Skin epidermis (tissue), 12 donors: ENCODE data around the gene PTPN5.
A peak's percentile ranks its signal among the peaks of the same experiment; 100 is the strongest.

Experiments used
- H3K27ac ChIP-seq, 21 experiments: fragments of 200-600 bp; sonication (generic) in 11 of 21; one replicate each; pipeline ENCODE4 v1.5.0; 2020; ENCODE audit warnings: mild to moderate bottlenecking in 3 of 21, inconsistent platforms in 2 of 21, moderate library complexity in 2 of 21
- H3K4me3 ChIP-seq, 7 experiments: fragments of 200-600 bp; sonication (generic) in 2 of 7; one replicate each; pipeline ENCODE4 v1.5.0; 2020; ENCODE audit warnings: inconsistent platforms in 2 of 7, mild to moderate bottlenecking in 2 of 7, moderate library complexity in 1 of 7

The PTPN5 gene

GRCh38 chr11:18720091-18720807 is 71.3 kb downstream of the PTPN5 start:
- peak overlapping the region in 6 of 21 experiments; percentile 22 to 71 (median 56) for H3K27ac ChIP-seq
- peak overlapping the region in 2 of 7 experiments; percentile 52 to 59 for H3K4me3 ChIP-seq

GRCh38 chr11:18715476-18715875 is 76.1 kb downstream of the PTPN5 start:
- Histone ChIP-seq H3K27ac (no peak overlapping the region), H3K4me3 (no peak overlapping the region)

- no peak overlapping the region for H3K4me3 ChIP-seq
- H3K27ac ChIP-seq: no peak overlapping the region
Observed at GRCh38 chr11:18714443-18714780, 77.2 kb downstream of the PTPN5 start.

GRCh38 chr11:18713646-18714442 is 77.8 kb downstream of the PTPN5 start:
- no peak overlapping the region for H3K27ac ChIP-seq
- H3K4me3 ChIP-seq: no peak overlapping the region

- Histone ChIP-seq H3K4me3 (no peak overlapping the region), H3K27ac (no peak overlapping the region)
Observed at GRCh38 chr11:18710545-18710944, 81.1 kb downstream of the PTPN5 start.

- Histone ChIP-seq H3K4me3 (no peak overlapping the region), H3K27ac (no peak overlapping the region)
Observed at GRCh38 chr11:18709414-18709813, 82.2 kb downstream of the PTPN5 start.

- no peak overlapping the region for H3K4me3 ChIP-seq
Observed at GRCh38 chr11:18707811-18708340, 83.7 kb downstream of the PTPN5 start.

GRCh38 chr11:18706330-18707243 is 85.0 kb downstream of the PTPN5 start:
- Histone ChIP-seq H3K27ac (peak overlapping the region in 19 of 21 experiments; percentile 28 to 83 (median 73)), H3K4me3 (peak overlapping the region; percentile 28 to 62 (median 43))

More at GRCh38 chr11:18707811-18708340, 83.7 kb downstream of the PTPN5 start:
- H3K27ac ChIP-seq: no peak overlapping the region

GRCh38 chr11:18705651-18706281 is 85.8 kb downstream of the PTPN5 start:
- Histone ChIP-seq H3K4me3 (peak overlapping the region; percentile 28 to 62 (median 43)), H3K27ac (peak overlapping the region in 19 of 21 experiments; percentile 28 to 83 (median 73))

- H3K27ac ChIP-seq: no peak overlapping the region
- no peak overlapping the region for H3K4me3 ChIP-seq
Observed at GRCh38 chr11:18704698-18705097, 86.9 kb downstream of the PTPN5 start.

- H3K27ac ChIP-seq: no peak overlapping the region
Observed at GRCh38 chr11:18704045-18704645, 87.5 kb downstream of the PTPN5 start.

GRCh38 chr11:18703001-18703763 is 88.4 kb downstream of the PTPN5 start:
- H3K27ac ChIP-seq: no peak overlapping the region
- H3K4me3 ChIP-seq: no peak overlapping the region

More at GRCh38 chr11:18704045-18704645, 87.5 kb downstream of the PTPN5 start:
- no peak overlapping the region for H3K4me3 ChIP-seq

GRCh38 chr11:18701614-18702216 is 89.9 kb downstream of the PTPN5 start:
- H3K27ac ChIP-seq: no peak overlapping the region
- H3K4me3 ChIP-seq: no peak overlapping the region

- H3K4me3 ChIP-seq: no peak overlapping the region
- peak overlapping the region in 1 of 21 experiments; percentile 89 for H3K27ac ChIP-seq
Observed at GRCh38 chr11:18700872-18701271, 90.7 kb downstream of the PTPN5 start.

GRCh38 chr11:18700375-18700774 is 91.2 kb downstream of the PTPN5 start:
- Histone ChIP-seq H3K4me3 (peak overlapping the region in 1 of 7 experiments; percentile 68), H3K27ac (peak overlapping the region in 5 of 21 experiments; percentile 59 to 89 (median 81))

- peak overlapping the region in 13 of 21 experiments; percentile 30 to 89 (median 77) for H3K27ac ChIP-seq
- peak overlapping the region in 6 of 7 experiments; percentile 68 to 95 (median 74) for H3K4me3 ChIP-seq
Observed at GRCh38 chr11:18699848-18700261, 91.7 kb downstream of the PTPN5 start.

- H3K27ac ChIP-seq: peak overlapping the region; percentile 20 to 89 (median 81)
- H3K4me3 ChIP-seq: peak overlapping the region; percentile 68 to 95 (median 76)
Observed at GRCh38 chr11:18699269-18699596, 92.4 kb downstream of the PTPN5 start.
